Stimulated activated CD8-positive, alpha-beta memory T cell treated with anti-CD3 and anti-CD28 coated beads, Interleukin-2, amount 100 ng/mL, for 48 hours (primary cell): ENCODE data around the gene LSM6.

Experiments
- DNase-seq, 2 donors: peaks; one replicate each; pipeline ENCODE4 v3.0.0-alpha.2; 2020; ENCODE audit warnings: low read depth in 2 of 2

The LSM6 gene

GRCh38 chr4:146186041-146186440 is 10.5 kb downstream of the LSM6 start:
- no peak for DNase-seq

GRCh38 chr4:146186596-146186995 is 11.1 kb downstream of the LSM6 start:
- no peak for DNase-seq

- no peak for DNase-seq
These were observed 14.9 kb downstream of the LSM6 start for GRCh38 chr4:146190456-146190855.

- no peak for DNase-seq
These were observed 16.4 kb downstream of the LSM6 start for GRCh38 chr4:146191766-146192458.

GRCh38 chr4:146193628-146194027 is 18.1 kb downstream of the LSM6 start:
- DNase-seq: no peak

GRCh38 chr4:146194212-146194611 is 18.7 kb downstream of the LSM6 start:
- DNase-seq: no peak

- DNase-seq: no peak
These were observed 27.1 kb downstream of the LSM6 start for GRCh38 chr4:146202665-146203064.

- no peak for DNase-seq
These were observed 31.9 kb downstream of the LSM6 start for GRCh38 chr4:146207410-146207809.

- DNase-seq: no peak
These were observed 35.4 kb downstream of the LSM6 start for GRCh38 chr4:146210890-146211289.

- no peak for DNase-seq
These were observed 35.9 kb downstream of the LSM6 start for GRCh38 chr4:146211440-146211839.

- no peak for DNase-seq
These were observed 37.3 kb downstream of the LSM6 start for GRCh38 chr4:146212781-146213180.

GRCh38 chr4:146214238-146214637 is 38.7 kb downstream of the LSM6 start, which contains the start of gene REELD1:
Gene REELD1, plus strand, starts transcription at chr4:146214538. Its CDS starts 2,415 bp downstream, at chr4:146216953.
- DNase-seq: no peak

- no peak for DNase-seq
These were observed 46.8 kb downstream of the LSM6 start for GRCh38 chr4:146222313-146222712.

- DNase-seq: no peak
These were observed 48.9 kb downstream of the LSM6 start for GRCh38 chr4:146224326-146224966.

- DNase-seq: no peak
These were observed 53.9 kb downstream of the LSM6 start for GRCh38 chr4:146229406-146229805.

- no peak for DNase-seq
These were observed 56.7 kb downstream of the LSM6 start for GRCh38 chr4:146232131-146232722.

- DNase-seq: no peak
These were observed 60.2 kb downstream of the LSM6 start for GRCh38 chr4:146235654-146236177.

GRCh38 chr4:146236216-146236615 is 60.7 kb downstream of the LSM6 start:
- no peak for DNase-seq

GRCh38 chr4:146237092-146237491 is 61.6 kb downstream of the LSM6 start:
- no peak for DNase-seq

- DNase-seq: no peak
These were observed 62.6 kb downstream of the LSM6 start for GRCh38 chr4:146238107-146238506.
